Measurements from ENCODE around the gene TRIM28. TPM values are rescaled to one million over a fixed set of nuclear protein-coding genes. Genes with fewer than 3 reads are reported as not detected.
"Not testable (repeated sequence)": the region's sequence is repeated elsewhere in the genome, so short reads cannot be mapped to it uniquely, and the experiment has no call there.

The TRIM28 gene
- polyA plus RNA-seq, 4 donors, result 677 to 796 (median 712) TPM

GRCh38 chr19:58518256-58519086 is 25.4 kb upstream of the TRIM28 start:
- no peak for DNase-seq (ENCODE audit: low read depth in 4 of 4, low spot score in 3 of 4)

DNA sequence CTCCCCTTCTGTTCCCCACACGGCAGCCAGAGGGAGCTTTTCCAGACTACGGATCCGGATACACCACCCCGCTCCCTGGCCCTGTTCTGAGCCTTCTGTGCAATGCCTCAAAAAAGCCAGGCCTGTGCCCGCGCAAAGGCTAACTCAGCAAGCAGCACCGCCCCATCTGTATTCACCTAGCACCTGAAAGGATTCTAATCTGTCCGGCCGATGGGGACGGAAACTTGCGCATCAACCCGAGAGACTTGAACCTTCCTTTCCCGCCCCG is 24.8 kb upstream of the TRIM28 start:
- peak in 3 of 4 donors; percentile 52 to 61 (median 58) for DNase-seq (ENCODE audit: low read depth in 4 of 4, low spot score in 3 of 4)

DNA sequence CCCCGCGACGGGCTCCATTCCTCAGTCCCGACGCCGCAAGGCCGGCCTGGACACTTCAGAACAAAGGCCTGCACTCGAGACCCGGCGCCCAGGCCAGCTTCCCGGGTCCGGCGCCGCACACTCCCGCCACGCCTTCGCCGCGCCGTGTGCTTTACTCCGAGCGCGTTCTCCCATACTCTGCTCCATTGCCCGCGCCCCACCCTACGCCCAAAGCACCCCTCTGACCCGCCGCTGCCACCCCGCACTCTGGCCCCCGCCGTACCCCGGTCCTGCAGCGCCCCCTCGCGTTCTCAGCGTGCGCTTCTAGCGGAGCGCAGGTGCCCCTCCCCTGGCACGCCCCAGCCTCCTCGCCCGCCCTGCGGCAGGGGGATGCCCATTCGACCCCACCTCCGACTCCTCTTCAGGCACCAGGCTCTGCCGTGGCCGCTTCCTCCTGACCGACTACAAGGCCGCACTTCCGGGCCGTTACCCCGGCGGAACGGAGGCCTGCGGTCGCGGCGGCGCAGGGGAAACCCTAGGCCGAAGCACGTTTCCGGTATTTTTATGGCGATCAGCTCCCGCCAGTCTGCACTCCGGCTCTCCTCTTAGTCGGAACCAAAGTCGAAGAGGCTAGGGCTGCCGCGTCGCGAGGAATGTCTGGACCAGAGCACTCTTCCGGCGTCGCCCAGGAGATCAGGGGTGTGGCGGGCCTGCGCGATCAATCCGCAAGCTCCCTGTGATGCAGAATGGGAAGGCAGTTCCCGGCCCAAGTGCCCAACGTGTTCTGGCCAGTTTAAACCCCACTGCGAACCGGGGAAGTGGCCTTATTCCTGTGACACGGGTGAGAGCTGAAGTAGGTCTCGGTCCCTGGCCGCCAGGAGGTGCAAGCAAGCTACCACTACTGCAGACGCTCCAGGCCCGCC is 24.3 kb upstream of the TRIM28 start, which contains the start of gene ZBTB45:
Gene ZBTB45, minus strand, starts transcription at position 456 of the 902 bp plus-strand sequence. CDS start 2,137 bp downstream, outside the sequence.
- DNase-seq (ENCODE audit: low read depth in 4 of 4, low spot score in 3 of 4), result peak; percentile 89 to 92 (median 90)

- no peak for DNase-seq (ENCODE audit: low read depth in 4 of 4, low spot score in 3 of 4)
Measured at GRCh38 chr19:58520257-58520599, 23.6 kb upstream of the TRIM28 start.

GRCh38 chr19:58521651-58522050 is 22.2 kb upstream of the TRIM28 start:
- DNase-seq (ENCODE audit: low read depth in 4 of 4, low spot score in 3 of 4), result no peak

DNA sequence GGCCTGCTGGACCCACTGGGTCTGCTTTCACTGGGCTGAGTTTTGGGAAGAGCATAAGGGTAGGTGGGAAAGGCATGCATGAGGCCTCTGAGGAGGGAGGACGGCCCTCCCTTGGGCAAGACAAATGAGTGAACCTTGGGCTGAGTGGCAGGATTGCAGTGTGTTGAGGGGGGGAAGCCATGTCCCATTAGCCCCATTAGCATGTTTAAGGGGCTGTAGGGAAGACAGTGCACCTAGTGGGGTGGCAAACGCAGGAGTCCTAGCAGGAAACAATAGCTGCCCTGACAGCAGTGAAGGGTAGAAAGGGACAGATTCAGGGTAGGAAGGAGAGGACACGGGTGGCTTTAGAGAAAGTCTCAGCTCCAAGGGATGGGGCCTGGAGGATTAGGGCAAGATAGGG is 21.2 kb upstream of the TRIM28 start:
- DNase-seq (ENCODE audit: low read depth in 4 of 4, low spot score in 3 of 4), result no peak

DNA sequence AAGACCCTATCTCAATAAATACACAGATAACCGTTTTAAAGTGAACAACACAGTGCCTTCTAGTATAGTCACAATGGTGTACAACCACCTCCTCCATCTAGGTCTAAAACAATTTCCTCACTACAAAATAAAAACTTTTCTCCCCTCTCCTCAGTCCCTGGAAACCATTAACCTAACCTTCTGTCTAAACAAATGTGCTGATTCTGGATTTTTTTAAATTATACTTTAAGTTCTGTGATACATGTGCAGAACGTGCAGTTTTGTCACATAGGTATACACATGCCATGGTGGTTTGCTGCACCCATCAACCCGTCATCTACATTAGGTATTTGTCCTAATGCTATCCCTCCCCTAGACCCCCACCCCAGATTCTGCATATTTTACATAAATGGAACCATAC is 14.5 kb upstream of the TRIM28 start:
- no peak for DNase-seq (ENCODE audit: low read depth in 4 of 4, low spot score in 3 of 4)

GRCh38 chr19:58531034-58531840 is 12.6 kb upstream of the TRIM28 start:
- DNase-seq (ENCODE audit: low read depth in 4 of 4, low spot score in 3 of 4), result no peak

GRCh38 chr19:58535857-58536256 is 8.0 kb upstream of the TRIM28 start:
- no peak for DNase-seq (ENCODE audit: low read depth in 4 of 4, low spot score in 3 of 4)

GRCh38 chr19:58536852-58537798 is 6.7 kb upstream of the TRIM28 start:
- DNase-seq (ENCODE audit: low read depth in 4 of 4, low spot score in 3 of 4), result no peak

DNA sequence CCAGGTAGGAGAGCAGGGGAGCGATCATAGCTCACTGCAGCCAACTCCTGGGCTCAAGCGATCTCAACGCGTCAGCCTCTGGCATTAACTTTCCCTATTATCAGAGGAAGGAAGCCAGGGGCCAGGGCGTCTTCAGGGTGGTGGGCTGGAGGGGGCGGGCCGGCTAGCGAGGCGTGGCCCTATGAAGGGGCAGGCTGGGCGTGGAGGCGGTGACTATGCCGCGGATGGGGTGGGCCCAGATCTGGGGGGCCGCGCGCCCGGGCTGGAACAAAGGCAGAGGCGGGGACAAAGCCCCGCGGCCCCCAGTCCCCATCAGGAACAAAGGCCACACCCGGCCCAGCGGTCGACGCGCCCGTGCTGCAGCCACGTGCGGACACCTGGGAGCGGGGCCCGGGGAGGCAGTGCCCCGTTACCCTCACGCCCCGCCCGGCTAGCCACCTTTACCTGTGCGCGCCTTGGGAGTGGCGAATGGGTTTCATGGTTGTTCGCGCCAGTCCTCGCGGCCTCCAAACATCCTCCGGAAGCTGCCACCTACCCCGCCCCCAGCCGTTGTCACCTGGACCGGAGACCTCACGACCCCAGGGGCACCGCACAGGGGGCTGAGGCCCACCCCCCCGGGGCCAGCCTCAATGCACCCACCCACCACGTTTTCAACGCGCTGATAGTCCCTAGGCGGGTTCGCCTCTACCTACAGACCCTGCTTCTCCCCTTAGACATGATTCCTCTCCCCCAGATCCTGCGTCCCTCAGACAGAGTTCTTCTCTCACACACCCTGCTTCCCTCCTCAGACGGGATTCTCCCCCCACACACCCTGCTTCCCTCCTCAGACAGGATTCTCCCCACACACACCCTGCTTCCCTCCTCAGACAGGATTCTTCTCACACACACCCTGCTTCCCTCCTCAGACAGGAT is 5.4 kb upstream of the TRIM28 start:
- DNase-seq (ENCODE audit: low read depth in 4 of 4, low spot score in 3 of 4), result peak in 3 of 4 donors; percentile 63 to 71 (median 65)

- not testable (repeated sequence) for DNase-seq (ENCODE audit: low read depth in 4 of 4, low spot score in 3 of 4)
Measured at GRCh38 chr19:58539169-58539559, 4.7 kb upstream of the TRIM28 start.

DNA sequence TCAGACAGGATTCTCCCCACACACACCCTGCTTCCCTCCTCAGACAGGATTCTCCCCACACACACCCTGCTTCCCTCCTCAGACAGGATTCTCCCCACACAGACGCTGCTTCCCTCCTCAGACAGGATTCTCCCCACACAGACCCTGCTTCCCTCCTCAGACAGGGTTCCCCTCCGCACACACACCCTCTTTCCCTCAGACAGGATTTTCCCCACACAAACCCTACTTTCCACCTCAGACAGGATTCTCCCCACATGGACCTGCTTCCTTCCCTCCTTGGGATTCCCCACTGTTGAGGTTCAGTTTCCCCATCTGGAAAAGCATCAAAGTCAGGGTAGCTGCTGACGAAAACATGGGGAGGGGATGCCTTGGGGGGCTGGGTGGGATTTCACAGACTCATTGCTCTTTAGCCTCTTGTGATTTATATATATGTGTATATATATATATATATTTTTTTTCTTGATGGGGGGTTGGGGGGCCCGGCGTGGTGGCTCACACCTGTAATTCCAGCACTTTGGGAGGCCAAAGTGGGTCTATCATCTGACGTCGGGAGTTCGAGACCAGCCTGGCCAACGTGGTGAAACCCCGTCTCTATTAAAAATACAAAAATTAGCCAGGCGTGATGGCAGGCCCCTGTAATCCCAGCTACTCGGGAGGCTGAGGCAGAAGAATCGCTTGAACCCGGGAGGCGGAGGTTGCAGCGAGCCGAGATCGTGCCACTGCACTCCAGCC is 1.1 kb upstream of the TRIM28 start:
- not testable (repeated sequence) for DNase-seq (ENCODE audit: low read depth in 4 of 4, low spot score in 3 of 4)

GRCh38 chr19:58544591-58545285 is 874 bp downstream of the TRIM28 start:
- peak in 1 of 4 donors; percentile 56 for DNase-seq (ENCODE audit: low read depth in 4 of 4, low spot score in 3 of 4)

DNA sequence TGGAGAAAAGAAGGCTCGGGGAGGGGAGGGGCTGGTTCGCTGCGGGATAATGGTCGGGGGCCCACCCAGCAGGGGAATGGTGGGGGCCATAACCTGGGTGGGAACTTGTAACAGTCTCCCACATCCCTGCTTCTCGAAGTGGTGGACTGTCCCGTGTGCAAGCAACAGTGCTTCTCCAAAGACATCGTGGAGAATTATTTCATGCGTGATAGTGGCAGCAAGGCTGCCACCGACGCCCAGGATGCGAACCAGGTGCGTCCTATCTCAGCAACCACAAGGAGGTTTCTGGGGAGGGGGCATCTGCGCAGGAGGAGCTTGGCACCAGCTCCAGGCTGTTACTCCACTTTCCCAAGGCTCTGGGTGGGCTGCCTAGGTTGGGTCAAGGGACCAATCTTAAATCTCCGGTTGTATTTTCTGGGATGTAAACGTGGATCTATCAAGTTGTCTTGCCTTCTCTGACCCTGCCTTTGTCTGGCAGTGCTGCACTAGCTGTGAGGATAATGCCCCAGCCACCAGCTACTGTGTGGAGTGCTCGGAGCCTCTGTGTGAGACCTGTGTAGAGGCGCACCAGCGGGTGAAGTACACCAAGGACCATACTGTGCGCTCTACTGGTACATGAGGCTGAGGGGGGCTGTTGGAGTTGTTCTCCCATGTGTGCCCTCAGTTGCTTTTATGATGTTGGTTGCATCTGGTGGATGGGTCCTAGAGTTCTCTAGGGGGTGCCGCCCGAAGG is 1.6 kb downstream of the TRIM28 start:
- no peak for DNase-seq (ENCODE audit: low read depth in 4 of 4, low spot score in 3 of 4)

GRCh38 chr19:58546019-58546530 is 2.2 kb downstream of the TRIM28 start:
- no peak for DNase-seq (ENCODE audit: low read depth in 4 of 4, low spot score in 3 of 4)
